ENCODE results near the gene ZNF350. TPM values are rescaled to one million over a fixed set of nuclear protein-coding genes. Genes with fewer than 3 reads are reported as not detected.
"Not testable (repeated sequence)": the region's sequence is repeated elsewhere in the genome, so short reads cannot be mapped to it uniquely, and the experiment has no call there.

The ZNF350 gene
- total and polyA plus RNA-seq, 2 of the 13 experiments (the other 11 are each of a cell fraction or from before 2014, with no cell fraction given), result 3.7 to 6.9 TPM

GRCh38 chr19:51960621-51961233, 25.9 kb downstream of the ZNF350 start (continued):
- TF ChIP-seq SOX6, NONO, FOXA1 (IDR thresholded peaks at IDR 0.05): not testable (repeated sequence)
- TF ChIP-seq SOX6 (CRISPR knock-in tag; IDR thresholded peaks at IDR 0.05) (peak; percentile 90), PPARG (CRISPR knock-in tag; conservative IDR thresholded peaks at IDR 0.05) (peak; percentile 98), PAXIP1 (CRISPR knock-in tag; conservative IDR thresholded peaks at IDR 0.05) (peak; percentile 86), TCF7 (IDR thresholded peaks at IDR 0.05; ENCODE audit: low read depth) (peak; percentile 47), ZNF281 (CRISPR knock-in tag; IDR thresholded peaks at IDR 0.05; ENCODE audit: borderline replicate concordance) (peak; percentile 70; the same call in 1 of the 2 replicates), PHF21A (CRISPR knock-in tag; IDR thresholded peaks at IDR 0.05) (0 out of 2 replicates have a peak, but pooled peaks have one; percentile 46), SP5 (CRISPR knock-in tag; IDR thresholded peaks at IDR 0.05; ENCODE audit: borderline replicate concordance, low read depth) (peak; percentile 17; the same call in 1 of the 2 replicates), GATAD2A (CRISPR knock-in tag; IDR thresholded peaks at IDR 0.05) (peak; percentile 74), SOX13 (IDR thresholded peaks at IDR 0.05) (peak; percentile 62), SOX13 (CRISPR knock-in tag; conservative IDR thresholded peaks at IDR 0.05 in 1 of 2, IDR thresholded peaks at IDR 0.05 in 1 of 2) (peak in 1 of 2 experiments; percentile 92; a peak in 2 of 4 replicates), ZNF256 (CRISPR knock-in tag; conservative IDR thresholded peaks at IDR 0.05) (0 out of 2 replicates have a peak, but pooled peaks have one; percentile 40), HMG20B (CRISPR knock-in tag; conservative IDR thresholded peaks at IDR 0.05) (0 out of 2 replicates have a peak, but pooled peaks have one; percentile 32), NONO (CRISPR knock-in tag; conservative IDR thresholded peaks at IDR 0.05) (peak; percentile 50; the same call in 1 of the 2 replicates), ZNF580 (CRISPR knock-in tag; IDR thresholded peaks at IDR 0.05; ENCODE audit: borderline replicate concordance, low read depth) (0 out of 2 replicates have a peak, but pooled peaks have one; percentile 47), FOXA1 (CRISPR knock-in tag; IDR thresholded peaks at IDR 0.05) (peak; percentile 87), RXRB (CRISPR knock-in tag; IDR thresholded peaks at IDR 0.05; ENCODE audit: borderline replicate concordance) (peak; percentile 91), ZNF331 (CRISPR knock-in tag; IDR thresholded peaks at IDR 0.05) (peak; percentile 24; the same call in 1 of the 2 replicates), ZNF501 (CRISPR knock-in tag; IDR thresholded peaks at IDR 0.05) (peak; percentile 47; the same call in 1 of the 2 replicates), KLF12 (CRISPR knock-in tag; IDR thresholded peaks at IDR 0.05; ENCODE audit: borderline replicate concordance) (peak; percentile 67; the same call in 1 of the 2 replicates), RCOR2 (CRISPR knock-in tag; IDR thresholded peaks at IDR 0.05) (peak; percentile 53; the same call in 1 of the 2 replicates), ZKSCAN8 (CRISPR knock-in tag; IDR thresholded peaks at IDR 0.05; ENCODE audit: borderline replicate concordance) (peak; percentile 53; the same call in 1 of the 2 replicates)

All from HepG2 (cell line).